IMR-90 (cell line): ENCODE data around the gene SMIM44. TPM values are rescaled to one million over a fixed set of nuclear protein-coding genes. Genes with fewer than 3 reads are reported as not detected.

Source experiments
- ATAC-seq: fragments of 200-7000 bp; cut with Tn5 transposase; 2 replicates; pipeline ENCODE4 v1.9.1; 2020; ENCODE audit warnings: low read depth, mild to moderate bottlenecking, moderate library complexity
- BruUV-seq: library from RNA; stranded (reverse); fragments of 400-500 nt; replicated peaks from 2 replicates; lab custom pipeline; 2021; lab: Mats Ljungman, UMichigan
- CTCF ChIA-PET: fragments of 300-600 bp; formaldehyde crosslinking; extraction: SDS; loops from one replicate; lab custom pipeline; 2021; ENCODE audit warnings: antibody characterized with exemption; lab: Yijun Ruan, JAX
- POLR2A ChIA-PET: fragments of 300-600 bp; sonication (Branson Sonifier 250); formaldehyde crosslinking; loops from one replicate; lab custom pipeline; 2022; ENCODE audit warnings: antibody characterized with exemption; ENCODE audit not compliant: unreplicated experiment; lab: Charles Lee
- DNase-seq: peaks from one replicate; pipeline ENCODE4 v3.0.0; 2013
- H2AFZ ChIP-seq: replicated peaks from 2 replicates; pipeline ENCODE3; 2013; ENCODE audit warnings: low read length, mild to moderate bottlenecking; ENCODE audit not compliant: poor library complexity
- H2AK5ac ChIP-seq: 2 replicates; pipeline ENCODE4 v1.6.1; 2013; ENCODE audit warnings: low read depth, low read length, inconsistent platforms
- H2AK9ac ChIP-seq: replicated peaks from 2 replicates; pipeline ENCODE3; 2013; ENCODE audit warnings: mild to moderate bottlenecking, low read depth, low read length, moderate library complexity; ENCODE audit not compliant: poor library complexity
- H2BK120ac ChIP-seq: 2 replicates; pipeline ENCODE4 v1.6.1; 2013; ENCODE audit warnings: low read depth, low read length, inconsistent platforms
- H2BK15ac ChIP-seq: 3 replicates; pipeline ENCODE4 v1.6.1; 2013; ENCODE audit warnings: low read depth, low read length, inconsistent platforms
- H2BK20ac ChIP-seq: 2 replicates; pipeline ENCODE4 v1.6.1; 2013; ENCODE audit warnings: low read depth, mild to moderate bottlenecking, inconsistent platforms, low read length, moderate library complexity
- H2BK5ac ChIP-seq: 2 replicates; pipeline ENCODE4 v1.6.1; 2013; ENCODE audit warnings: mild to moderate bottlenecking, low read depth, low read length, inconsistent platforms; ENCODE audit not compliant: poor library complexity, severe bottlenecking
- H3K14ac ChIP-seq: replicated peaks from 2 replicates; pipeline ENCODE4 v1.6.1; 2013; ENCODE audit warnings: low read depth, low read length, inconsistent platforms
- H3K18ac ChIP-seq: 2 replicates; pipeline ENCODE4 v1.6.1; 2013; ENCODE audit warnings: low read depth, low read length, control low read depth
- H3K23ac ChIP-seq: 2 replicates; pipeline ENCODE4 v1.6.1; 2013; ENCODE audit warnings: low read depth, low read length, inconsistent platforms
- H3K27ac ChIP-seq: 2 replicates; pipeline ENCODE4 v1.5.1; 2013; ENCODE audit warnings: mild to moderate bottlenecking, control low read depth, low read length; ENCODE audit not compliant: insufficient read depth
- H3K27me3 ChIP-seq: 2 replicates; pipeline ENCODE4 v1.6.1; 2013; ENCODE audit warnings: low read length; ENCODE audit not compliant: control insufficient read depth, insufficient read depth
- H3K36me3 ChIP-seq: 2 replicates; pipeline ENCODE4 v1.6.1; 2013; ENCODE audit warnings: low read length, mixed read lengths; ENCODE audit not compliant: control insufficient read depth, insufficient read depth
- H3K4ac ChIP-seq: 2 replicates; pipeline ENCODE4 v1.6.1; 2013; ENCODE audit warnings: low read depth, low read length, inconsistent platforms
- H3K4me1 ChIP-seq: 2 replicates; pipeline ENCODE4 v1.6.1; 2013; ENCODE audit warnings: low read length, mixed read lengths; ENCODE audit not compliant: control insufficient read depth, insufficient read depth
- H3K4me2 ChIP-seq: 2 replicates; pipeline ENCODE4 v1.6.1; 2013; ENCODE audit warnings: low read depth, mild to moderate bottlenecking, control low read depth, low read length, moderate library complexity
- H3K4me3 ChIP-seq: 2 replicates; pipeline ENCODE4 v1.5.1; 2013; ENCODE audit warnings: low read depth, mild to moderate bottlenecking, control low read depth, low read length, moderate library complexity; ENCODE audit not compliant: insufficient read depth
- H3K56ac ChIP-seq: 2 replicates; pipeline ENCODE4 v1.6.1; 2013; ENCODE audit warnings: low read length, inconsistent platforms; ENCODE audit not compliant: insufficient read depth; ENCODE audit errors: extremely low read depth
- H3K79me1 ChIP-seq, 2 experiments: 2 replicates each; pipeline ENCODE4 v1.6.1; 2013; ENCODE audit warnings: low read length in 2 of 2, inconsistent platforms in 1 of 2, low read depth in 1 of 2
- H3K9ac ChIP-seq: 2 replicates; pipeline ENCODE4 v1.6.1; 2013; ENCODE audit warnings: low read depth, low read length, control low read depth
- H3K9me1 ChIP-seq: 2 replicates; pipeline ENCODE4 v1.6.1; 2013; ENCODE audit warnings: low read length, inconsistent platforms; ENCODE audit not compliant: insufficient read depth
- H3K9me3 ChIP-seq: 2 replicates; pipeline ENCODE4 v1.6.1; 2013; ENCODE audit warnings: low read length; ENCODE audit not compliant: control insufficient read depth, insufficient read depth
- H4K20me1 ChIP-seq: 2 replicates; pipeline ENCODE4 v1.6.1; 2013; ENCODE audit warnings: low read length, inconsistent platforms; ENCODE audit not compliant: insufficient read depth
- H4K5ac ChIP-seq: 2 replicates; pipeline ENCODE4 v1.6.1; 2013; ENCODE audit warnings: mild to moderate bottlenecking, low read depth, low read length, control low read depth
- H4K8ac ChIP-seq, 2 experiments: 2 replicates each; pipeline ENCODE4 v1.6.1; 2013; ENCODE audit warnings: low read depth in 2 of 2, low read length in 2 of 2, control low read depth in 1 of 2, inconsistent platforms in 1 of 2
- H4K91ac ChIP-seq: 2 replicates; pipeline ENCODE4 v1.6.1; 2013; ENCODE audit warnings: low read depth, low read length, inconsistent platforms; ENCODE audit not compliant: insufficient read depth
- BHLHE40 ChIP-seq: fragments of 150-350 bp; IDR thresholded peaks from 2 replicates; pipeline ENCODE4 v1.6.1; 2016; ENCODE audit warnings: mild to moderate bottlenecking, low read depth, low read length
- CEBPB ChIP-seq: IDR thresholded peaks from 2 replicates; pipeline ENCODE4 v1.6.1; 2012; ENCODE audit warnings: low read depth, low read length, improper control_type of control experiment
- CHD1 ChIP-seq: IDR thresholded peaks from 2 replicates; pipeline ENCODE4 v1.6.1; 2012; ENCODE audit warnings: low read depth, low read length, improper control_type of control experiment
- NFE2L2 ChIP-seq: fragments of 150-350 bp; IDR thresholded peaks from 2 replicates; pipeline ENCODE4 v1.6.1; 2016; ENCODE audit warnings: low read depth, mild to moderate bottlenecking, low read length
- RCOR1 ChIP-seq: IDR thresholded peaks from 2 replicates; pipeline ENCODE4 v1.6.1; 2012; ENCODE audit warnings: mild to moderate bottlenecking, low read length, improper control_type of control experiment; ENCODE audit not compliant: insufficient replicate concordance
- RFX5 ChIP-seq: IDR thresholded peaks from 2 replicates; pipeline ENCODE4 v1.8.0; 2012; ENCODE audit warnings: low read depth, mild to moderate bottlenecking, low read length, moderate library complexity
- WGBS, 2 experiments: methylation state at CpG; one replicate each; pipeline versions ENCODE4 v1.1.5 to v1.1.7; 2013; ENCODE audit warnings: missing lambda C conversion rate in 2 of 2; ENCODE audit not compliant: insufficient read length in 1 of 2; ENCODE audit errors: extremely low coverage in 2 of 2; 5-methylcytosine and 5-hydroxymethylcytosine counted together
- dilution Hi-C: fragments of 300-500 bp; cut with HindIII; formaldehyde crosslinking; loops from one replicate; pipeline ENCODE4 v1.14.3; 2018; ENCODE audit warnings: low sequenced_read_pairs; ENCODE audit not compliant: unreplicated experiment
- in situ Hi-C: fragments of 300-500 bp; cut with MboI; formaldehyde crosslinking; loops from 3 replicates; pipeline ENCODE4 v1.14.3; 2019; ENCODE audit warnings: low sequenced_read_pairs, inconsistent platforms, mixed read lengths
- intact Hi-C: fragments of 100-400 bp; cut with micrococcal nuclease; formaldehyde crosslinking; loops from 2 replicates; pipeline ENCODE4 v1.10.0; 2022
- polyA plus RNA-seq, 3 experiments: library from polyadenylated mRNA; depleted of rRNA; stranded (reverse); fragments of >200 nt; gene quantifications; 2 replicates each; pipeline ENCODE4 v1.2.3, GENCODE V29; 2012; ENCODE audit warnings: low replicate concordance in 1 of 3
- total RNA-seq: library from RNA; depleted of rRNA; stranded (reverse); fragments of >200 nt; gene quantifications from 2 replicates; pipeline ENCODE4 v1.2.3, GENCODE V29; 2012
- TF ChIP-seq, protein P1 (sequence below): fragments of 150-350 bp; IDR thresholded peaks from 2 replicates; pipeline ENCODE4 v1.6.1; 2016; ENCODE audit warnings: low read depth, mild to moderate bottlenecking, low read length, moderate library complexity, borderline replicate concordance
- TF ChIP-seq, protein P2 (sequence below): fragments of 150-350 bp; IDR thresholded peaks from 2 replicates; pipeline ENCODE4 v1.6.1; 2017; ENCODE audit warnings: mild to moderate bottlenecking, antibody characterized with exemption, low read length, low read depth

Gene SMIM44
- total and polyA plus RNA-seq, 2 of the 4 experiments (the other 2 are of a cell fraction), result not detected

DNA sequence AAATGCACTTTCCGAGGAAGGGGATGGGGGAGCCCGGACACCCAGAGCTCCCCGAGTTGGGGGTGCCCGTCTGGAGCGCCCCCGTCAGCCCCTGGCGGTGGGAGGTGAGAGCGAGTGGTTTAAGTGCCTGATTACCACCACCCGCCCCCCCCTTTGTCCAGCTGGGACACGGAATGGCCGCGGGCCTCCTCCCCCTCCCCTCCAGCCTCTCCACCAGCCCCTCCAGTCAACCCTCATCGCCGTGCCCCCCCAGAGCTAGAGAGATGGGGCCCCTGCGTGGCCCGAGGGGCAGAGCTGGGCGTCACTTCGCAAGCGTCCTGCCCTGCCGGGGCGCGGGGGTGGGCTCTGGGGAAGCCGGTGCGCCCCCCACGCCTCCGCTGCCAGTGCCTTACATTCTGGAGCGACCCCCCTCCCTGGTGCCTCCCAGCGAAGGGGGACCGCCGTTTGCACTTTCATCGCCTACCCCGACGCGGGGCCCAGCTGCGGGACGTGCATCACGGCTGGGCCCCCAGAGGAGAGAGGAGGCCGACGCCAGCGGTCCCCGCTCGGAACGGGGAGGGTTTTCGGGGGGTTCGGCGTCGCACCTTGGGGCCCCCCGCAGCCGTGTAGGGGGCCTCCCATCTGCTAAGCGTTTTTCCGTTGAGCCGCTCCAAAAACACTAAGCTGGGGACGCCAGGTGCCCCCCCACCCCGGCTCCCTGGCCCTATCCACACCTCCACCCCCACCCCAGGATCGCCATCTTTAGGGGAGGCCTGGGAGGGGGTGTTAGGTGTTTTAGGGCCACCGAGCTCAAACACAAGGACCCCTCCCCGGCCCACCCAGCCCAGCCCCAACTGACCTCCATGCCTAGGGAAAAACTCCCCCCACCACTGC lies 19.3 kb downstream of the SMIM44 start:
- H3K36me3 ChIP-seq, result peaks cover 26% of the 10 kb centered on the region
- WGBS, 2 experiments, result 73% methylated on average over 10 of the region's 57 CpGs; no CpG with 5 or more reads in 1 of the 2 experiments
- no peak overlapping the region for H3K9ac ChIP-seq
- intact Hi-C loops, result no loop called here
- no peak overlapping the region for H3K23ac ChIP-seq
- no peak overlapping the region for H2AFZ ChIP-seq
- no peak overlapping the region for H2BK20ac ChIP-seq
- no peak overlapping the region for H4K5ac ChIP-seq
- peaks cover 15 to 56% of the 10 kb centered on the region in 2 experiments for H3K79me1 ChIP-seq
- DNase-seq (no peak), ATAC-seq (no peak)
- H2AK9ac ChIP-seq, result no peak overlapping the region
- no peaks in the 10 kb centered on the region for H3K27me3 ChIP-seq
- H3K27ac ChIP-seq, result no peak overlapping the region
- dilution Hi-C loops, result no loop called here
- peaks cover 10% of the 10 kb centered on the region for H3K4me1 ChIP-seq
- H3K9me1 ChIP-seq, result peaks cover 6% of the 10 kb centered on the region; the same call in 1 of the 2 replicates
- H3K4me3 ChIP-seq, result no peak overlapping the region
- no peak overlapping the region for H4K8ac ChIP-seq
- no peak overlapping the region for H4K91ac ChIP-seq
- POLR2A ChIA-PET, result no interaction called here
- TF ChIP-seq RFX5, result no peak
- TF ChIP-seq, protein P1, sequence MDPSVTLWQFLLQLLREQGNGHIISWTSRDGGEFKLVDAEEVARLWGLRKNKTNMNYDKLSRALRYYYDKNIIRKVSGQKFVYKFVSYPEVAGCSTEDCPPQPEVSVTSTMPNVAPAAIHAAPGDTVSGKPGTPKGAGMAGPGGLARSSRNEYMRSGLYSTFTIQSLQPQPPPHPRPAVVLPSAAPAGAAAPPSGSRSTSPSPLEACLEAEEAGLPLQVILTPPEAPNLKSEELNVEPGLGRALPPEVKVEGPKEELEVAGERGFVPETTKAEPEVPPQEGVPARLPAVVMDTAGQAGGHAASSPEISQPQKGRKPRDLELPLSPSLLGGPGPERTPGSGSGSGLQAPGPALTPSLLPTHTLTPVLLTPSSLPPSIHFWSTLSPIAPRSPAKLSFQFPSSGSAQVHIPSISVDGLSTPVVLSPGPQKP, result no peak
- TF ChIP-seq NFE2L2, result no peak
- no peak for TF ChIP-seq CHD1
- no peak for TF ChIP-seq BHLHE40
- TF ChIP-seq CEBPB, result no peak
- TF ChIP-seq, protein P2, sequence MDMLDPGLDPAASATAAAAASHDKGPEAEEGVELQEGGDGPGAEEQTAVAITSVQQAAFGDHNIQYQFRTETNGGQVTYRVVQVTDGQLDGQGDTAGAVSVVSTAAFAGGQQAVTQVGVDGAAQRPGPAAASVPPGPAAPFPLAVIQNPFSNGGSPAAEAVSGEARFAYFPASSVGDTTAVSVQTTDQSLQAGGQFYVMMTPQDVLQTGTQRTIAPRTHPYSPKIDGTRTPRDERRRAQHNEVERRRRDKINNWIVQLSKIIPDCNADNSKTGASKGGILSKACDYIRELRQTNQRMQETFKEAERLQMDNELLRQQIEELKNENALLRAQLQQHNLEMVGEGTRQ, result no peak
- no peak for TF ChIP-seq RCOR1
- no peak overlapping the region for H2BK5ac ChIP-seq
- no TSS peak for BruUV-seq
- H3K4me2 ChIP-seq, result no peak overlapping the region
- peaks cover 25% of the 10 kb centered on the region for H4K20me1 ChIP-seq
- in situ Hi-C loops, result no loop called here
- no peak overlapping the region for H2BK120ac ChIP-seq
- no peak overlapping the region for H2BK15ac ChIP-seq
- H3K56ac ChIP-seq, result no peak overlapping the region
- no peak overlapping the region for H3K14ac ChIP-seq
- no peaks in the 10 kb centered on the region for H3K9me3 ChIP-seq
- H3K18ac ChIP-seq, result no peak overlapping the region
- no peak overlapping the region for H3K4ac ChIP-seq
- CTCF ChIA-PET, result no interaction called here
- H2AK5ac ChIP-seq, result no peak overlapping the region
